K562 (cell line): ENCODE data around the gene PGM2L1. TPM values are rescaled to one million over a fixed set of nuclear protein-coding genes. Genes with fewer than 3 reads are reported as not detected.

Source experiments
- GABPB2 ChIP-seq: fragments of 250-450 bp; sonication (Bioruptor Pico); conservative IDR thresholded peaks from 2 replicates; pipeline ENCODE4 v1.5.1; 2021; ENCODE audit warnings: mild to moderate bottlenecking
- HOXB6 ChIP-seq: fragments of 250-450 bp; sonication (Bioruptor Pico); IDR thresholded peaks from 2 replicates; pipeline ENCODE4 v1.5.1; 2022; ENCODE audit warnings: mild to moderate bottlenecking, borderline replicate concordance
- KDM5B ChIP-seq: fragments of 200-600 bp; sonication (generic); IDR thresholded peaks from 2 replicates; pipeline ENCODE4 v1.6.1; 2012; ENCODE audit warnings: low read depth, mild to moderate bottlenecking, moderate library complexity, low read length, control low read depth, inconsistent platforms; ENCODE audit not compliant: insufficient replicate concordance
- TEAD4 ChIP-seq, 2 experiments: sonication (generic) in 1 of 2; formaldehyde crosslinking in 1 of 2; IDR thresholded peaks; 2 replicates each; pipeline versions ENCODE4 v1.6.1 to v1.8.0; 2012 to 2022; ENCODE audit warnings: borderline replicate concordance in 1 of 2, inconsistent platforms in 1 of 2, low read length in 1 of 2, mild to moderate bottlenecking in 1 of 2, missing genetic modification reagents in 1 of 2
- XRCC4 ChIP-seq: IDR thresholded peaks from one replicate; pipeline ENCODE4 v1.6.1; 2011; ENCODE audit not compliant: insufficient read depth, insufficient read length; ENCODE audit errors: extremely low read depth
- polyA plus RNA-seq, 8 experiments: library from polyadenylated mRNA; depleted of rRNA in 4 of 8; stranded (reverse) in 5 of 8; unstranded in 3 of 8; fragments of >200 nt; fragmentation: Nextera tagmentation in 2 of 8; fragmentation: Illumina TruSeq in 1 of 8; extraction: Ambion mirVana in 2 of 8; extraction: Trizol in 1 of 8; gene quantifications; 2 replicates each; pipeline versions ENCODE4 v1.2.1 to v1.2.3, GENCODE V29; 2011 to 2014; ENCODE audit warnings: inconsistent platforms in 1 of 8, missing spikeins in 1 of 8
- total RNA-seq, 7 experiments: library from RNA; depleted of rRNA in 6 of 7; stranded (reverse); fragments of >200 nt in 6 of 7; fragmentation: Illumina TruSeq in 2 of 7; extraction: Trizol in 2 of 7; gene quantifications; 2 replicates each; pipeline versions ENCODE4 v1.2.1 to v1.2.3, GENCODE V29; 2011 to 2021; ENCODE audit warnings: low replicate concordance in 1 of 7
- TF ChIP-seq, protein P1 (sequence below): fragments of 450-650 bp; IDR thresholded peaks from 2 replicates; pipeline ENCODE4 v1.6.1; 2016; ENCODE audit warnings: borderline replicate concordance
- TF ChIP-seq, protein P2 (sequence below): fragments of 250-450 bp; sonication (Bioruptor Pico); IDR thresholded peaks from 2 replicates; pipeline ENCODE4 v1.8.0; 2022; ENCODE audit warnings: moderate library complexity, mild to moderate bottlenecking, inconsistent platforms

The PGM2L1 gene
- total and polyA plus RNA-seq, 9 of the 15 experiments (the other 6 are each of a cell fraction or from before 2014, with no cell fraction given): 0.32 to 0.95 (median 0.63) TPM

DNA sequence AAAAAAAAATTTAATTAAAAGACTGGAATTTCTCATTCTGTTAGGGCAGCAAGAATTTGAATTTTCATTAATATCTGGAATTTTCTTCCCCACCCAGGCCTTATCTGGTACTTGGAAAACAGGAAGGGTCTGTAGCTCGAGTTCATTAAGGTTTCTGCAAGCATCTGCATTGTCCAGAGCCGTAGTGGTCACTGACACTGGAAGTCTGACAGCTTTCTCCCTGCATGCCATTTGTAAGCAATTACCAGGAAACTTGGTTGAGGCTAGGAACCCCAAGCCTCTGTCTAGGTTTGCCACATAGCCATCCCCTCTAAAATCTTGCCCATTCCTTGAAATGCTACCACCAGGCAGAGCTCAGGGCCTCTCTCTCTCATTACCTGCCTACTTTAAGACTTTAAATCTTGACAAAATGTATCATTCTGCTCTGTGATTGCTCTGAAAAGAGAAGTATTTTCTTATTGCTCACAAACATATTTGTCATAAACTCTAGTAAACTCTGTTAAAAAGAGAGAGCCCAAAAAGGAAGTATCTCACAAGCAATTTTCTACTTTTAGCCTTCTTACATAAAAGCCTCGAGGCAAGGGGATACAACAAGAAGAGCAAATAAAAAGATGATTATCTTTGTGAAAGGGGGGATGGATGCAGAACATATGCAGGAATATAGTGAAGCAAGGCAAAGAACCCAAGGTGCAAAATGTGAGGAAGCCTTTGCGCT, 5.5 kb upstream of the PGM2L1 start (continued):
- TF ChIP-seq TEAD4 (IDR thresholded peaks at IDR 0.05; ENCODE audit: low read length) (no peak), TEAD4 (CRISPR knock-in tag; IDR thresholded peaks at IDR 0.05; ENCODE audit: borderline replicate concordance) (no peak), HOXB6 (CRISPR knock-in tag) (no peak), XRCC4 (no peak), KDM5B (no peak), GABPB2 (no peak)
- TF ChIP-seq, protein P1, sequence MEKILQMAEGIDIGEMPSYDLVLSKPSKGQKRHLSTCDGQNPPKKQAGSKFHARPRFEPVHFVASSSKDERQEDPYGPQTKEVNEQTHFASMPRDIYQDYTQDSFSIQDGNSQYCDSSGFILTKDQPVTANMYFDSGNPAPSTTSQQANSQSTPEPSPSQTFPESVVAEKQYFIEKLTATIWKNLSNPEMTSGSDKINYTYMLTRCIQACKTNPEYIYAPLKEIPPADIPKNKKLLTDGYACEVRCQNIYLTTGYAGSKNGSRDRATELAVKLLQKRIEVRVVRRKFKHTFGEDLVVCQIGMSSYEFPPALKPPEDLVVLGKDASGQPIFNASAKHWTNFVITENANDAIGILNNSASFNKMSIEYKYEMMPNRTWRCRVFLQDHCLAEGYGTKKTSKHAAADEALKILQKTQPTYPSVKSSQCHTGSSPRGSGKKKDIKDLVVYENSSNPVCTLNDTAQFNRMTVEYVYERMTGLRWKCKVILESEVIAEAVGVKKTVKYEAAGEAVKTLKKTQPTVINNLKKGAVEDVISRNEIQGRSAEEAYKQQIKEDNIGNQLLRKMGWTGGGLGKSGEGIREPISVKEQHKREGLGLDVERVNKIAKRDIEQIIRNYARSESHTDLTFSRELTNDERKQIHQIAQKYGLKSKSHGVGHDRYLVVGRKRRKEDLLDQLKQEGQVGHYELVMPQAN: no peak
- TF ChIP-seq, protein P2, sequence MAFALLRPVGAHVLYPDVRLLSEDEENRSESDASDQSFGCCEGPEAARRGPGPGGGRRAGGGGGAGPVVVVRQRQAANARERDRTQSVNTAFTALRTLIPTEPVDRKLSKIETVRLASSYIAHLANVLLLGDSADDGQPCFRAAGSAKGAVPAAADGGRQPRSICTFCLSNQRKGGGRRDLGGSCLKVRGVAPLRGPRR (CRISPR knock-in tag): no peak
- TF ChIP-seq, all 486 proteins: peak for 0
